Activated T-cell treated with anti-CD3 and anti-CD28 coated beads, Interleukin-2, amount 50 U/mL, for 4 hours (primary cell): ENCODE results near the gene TTC12. TPM values are rescaled to one million over a fixed set of nuclear protein-coding genes. Genes with fewer than 3 reads are reported as not detected.

Experiments used
- ATAC-seq, 2 donors: fragments of 200-7000 bp; cut with Tn5 transposase; one replicate each; pipeline ENCODE4 v1.10.0; 2021
- DNase-seq: peaks from one replicate; pipeline ENCODE4 v3.0.0-alpha.2; 2020
- H3K27me3 Mint-ChIP-seq: one replicate; pipeline ENCODE4 v1.8.0; 2021; ENCODE audit warnings: low read depth, mixed read lengths
- H3K36me3 Mint-ChIP-seq: one replicate; pipeline ENCODE4 v1.8.0; 2022; ENCODE audit warnings: mixed read lengths; ENCODE audit not compliant: insufficient read depth
- H3K4me1 Mint-ChIP-seq: one replicate; pipeline ENCODE4 v1.8.0; 2021; ENCODE audit warnings: low read depth, mixed read lengths
- H3K4me3 Mint-ChIP-seq: one replicate; pipeline ENCODE4 v1.8.0; 2021; ENCODE audit warnings: mild to moderate bottlenecking, moderate library complexity, mixed read lengths
- H3K9me3 Mint-ChIP-seq: one replicate; pipeline ENCODE4 v1.8.0; 2021; ENCODE audit warnings: mixed read lengths
- total RNA-seq, 3 donors: library from RNA; stranded (reverse); gene quantifications; one replicate each; pipeline ENCODE4 v1.2.1, GENCODE V29; 2021

TTC12 gene
- total RNA-seq, 3 donors from 2014 or later: 4.0 to 11.0 (median 7.5) TPM

DNA sequence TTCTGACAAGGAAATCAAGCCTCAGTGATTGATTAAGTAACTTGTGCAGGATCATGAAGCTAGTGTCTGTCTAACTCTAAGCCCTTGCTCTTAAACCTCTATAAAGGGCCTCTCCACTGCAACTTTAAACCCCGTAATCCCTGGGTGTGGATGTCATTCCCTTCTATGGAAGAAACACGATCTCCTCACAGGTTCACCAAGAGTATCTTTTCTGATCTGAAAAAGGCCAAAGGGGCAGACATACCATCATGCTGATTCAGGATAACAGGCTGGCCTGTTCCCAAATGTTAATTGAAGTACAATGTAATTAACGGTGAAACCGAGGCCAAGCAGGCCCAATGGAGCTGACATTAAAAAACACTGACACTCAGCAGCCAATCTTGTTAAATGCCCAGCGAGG is 17.1 kb downstream of the TTC12 start:
- Mint-ChIP-seq H3K4me1 (no peaks in the 10 kb centered on the region), H3K36me3 (peaks cover 50% of the 10 kb centered on the region), H3K27me3 (no peaks in the 10 kb centered on the region), H3K9me3 (no peaks in the 10 kb centered on the region), H3K4me3 (no peak overlapping the region)
- DNase-seq (no peak), ATAC-seq (no peak)

DNA sequence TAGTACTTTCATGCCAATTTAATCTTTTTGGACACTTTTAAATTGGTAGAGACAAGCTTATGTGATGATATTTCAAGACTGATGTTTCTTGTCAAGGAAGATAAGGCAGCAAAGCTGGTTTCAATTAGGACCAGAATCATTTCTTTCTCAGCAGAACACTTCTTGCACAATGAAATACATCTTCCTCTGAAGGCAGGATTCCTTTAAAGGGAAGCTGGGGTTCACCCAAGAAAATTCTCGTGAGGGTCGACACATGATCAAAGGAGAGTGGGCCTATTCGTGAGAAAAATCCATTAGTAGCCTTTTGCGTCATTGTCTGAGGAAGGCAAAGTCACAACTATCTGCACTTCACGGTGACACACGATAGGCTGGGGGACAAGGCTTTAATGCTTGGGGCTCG is 17.6 kb downstream of the TTC12 start:
- H3K36me3 Mint-ChIP-seq: peaks cover 52% of the 10 kb centered on the region
- no peaks in the 10 kb centered on the region for H3K9me3 Mint-ChIP-seq
- no peaks in the 10 kb centered on the region for H3K4me1 Mint-ChIP-seq
- H3K27me3 Mint-ChIP-seq: no peaks in the 10 kb centered on the region
- DNase-seq (no peak), ATAC-seq (no peak)
- H3K4me3 Mint-ChIP-seq: no peak overlapping the region

DNA sequence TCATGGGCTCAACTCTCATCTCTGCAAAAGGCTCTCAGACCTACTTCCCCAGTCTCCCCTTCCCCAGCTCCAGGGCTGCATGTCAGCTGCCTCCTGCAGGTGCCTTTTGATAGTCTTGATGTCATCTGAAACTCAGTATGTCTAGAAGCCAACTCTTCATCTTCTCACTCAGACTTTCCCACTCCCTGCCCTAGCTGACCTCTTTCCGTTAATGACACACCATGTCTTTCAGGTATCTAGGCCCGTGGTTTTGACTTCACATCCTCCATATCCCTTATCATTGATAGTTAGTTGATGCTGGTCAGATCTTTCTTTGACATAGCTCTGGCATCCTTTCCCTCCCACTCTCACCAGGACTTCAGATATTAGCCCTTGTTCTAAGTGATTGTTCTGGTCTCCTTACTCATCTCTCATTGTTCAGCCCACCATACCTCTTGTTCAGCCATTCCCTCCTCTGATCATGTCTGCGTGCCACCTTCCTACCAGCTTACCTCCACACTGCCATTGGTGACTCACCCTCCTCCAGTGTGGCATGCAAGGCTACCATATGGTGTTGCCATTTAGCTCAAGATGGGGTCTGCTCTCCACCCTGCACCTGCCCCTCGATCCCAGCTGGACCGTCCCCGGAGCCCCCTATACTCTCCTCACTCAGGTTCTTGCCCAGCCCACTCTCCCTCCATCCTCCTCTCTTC is 18.4 kb downstream of the TTC12 start:
- Mint-ChIP-seq H3K4me3 (no peak overlapping the region), H3K4me1 (no peaks in the 10 kb centered on the region), H3K27me3 (no peaks in the 10 kb centered on the region), H3K36me3 (peaks cover 53% of the 10 kb centered on the region), H3K9me3 (no peaks in the 10 kb centered on the region)
- ATAC-seq (no peak), DNase-seq (no peak)

DNA sequence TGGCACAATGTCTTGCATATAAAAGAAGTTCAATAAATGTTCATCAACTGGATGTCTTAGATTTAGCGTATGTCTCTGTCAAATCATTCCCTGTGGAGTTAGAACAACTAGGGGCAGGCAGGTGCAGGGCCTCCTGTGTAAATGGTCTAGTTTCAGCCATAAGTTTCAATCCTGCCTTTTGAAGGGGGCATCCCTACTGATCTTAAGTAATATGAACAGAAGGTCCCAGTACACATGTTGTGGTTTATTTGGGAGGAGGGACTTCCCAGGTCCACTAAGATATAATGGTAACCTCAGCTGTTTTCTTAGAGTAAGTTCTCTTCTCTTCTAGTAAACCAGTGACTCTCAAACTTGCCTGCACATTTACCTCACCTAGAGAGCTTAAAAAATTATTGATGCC is 19.8 kb downstream of the TTC12 start:
- no peaks in the 10 kb centered on the region for H3K4me1 Mint-ChIP-seq
- peaks cover 52% of the 10 kb centered on the region for H3K36me3 Mint-ChIP-seq
- DNase-seq (no peak), ATAC-seq (no peak)
- H3K4me3 Mint-ChIP-seq: no peak overlapping the region
- H3K9me3 Mint-ChIP-seq: no peaks in the 10 kb centered on the region
- no peaks in the 10 kb centered on the region for H3K27me3 Mint-ChIP-seq

DNA sequence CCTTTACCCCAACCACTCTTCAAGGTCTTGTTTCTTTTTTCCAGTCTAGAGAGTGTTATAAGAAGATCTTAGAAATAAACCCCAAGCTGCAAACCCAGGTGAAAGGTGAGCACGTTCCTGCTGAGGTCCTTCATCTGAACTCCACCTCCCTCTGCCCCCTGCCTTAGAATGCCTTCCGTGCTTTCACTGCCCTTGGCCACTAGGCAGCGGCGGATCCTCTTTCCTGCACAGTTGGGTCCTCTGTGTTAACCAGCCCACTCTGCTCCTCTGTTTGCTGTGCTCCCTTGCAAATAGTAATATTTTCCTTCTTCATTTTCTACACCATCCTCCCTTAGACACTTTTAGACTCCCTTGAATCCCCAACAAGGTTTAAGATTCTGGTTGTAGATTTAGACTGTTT is 24.3 kb downstream of the TTC12 start:
- no peak overlapping the region for H3K4me3 Mint-ChIP-seq
- no peaks in the 10 kb centered on the region for H3K4me1 Mint-ChIP-seq
- peaks cover 66% of the 10 kb centered on the region for H3K36me3 Mint-ChIP-seq
- DNase-seq (no peak), ATAC-seq (no peak)
- H3K27me3 Mint-ChIP-seq: no peaks in the 10 kb centered on the region
- no peaks in the 10 kb centered on the region for H3K9me3 Mint-ChIP-seq

DNA sequence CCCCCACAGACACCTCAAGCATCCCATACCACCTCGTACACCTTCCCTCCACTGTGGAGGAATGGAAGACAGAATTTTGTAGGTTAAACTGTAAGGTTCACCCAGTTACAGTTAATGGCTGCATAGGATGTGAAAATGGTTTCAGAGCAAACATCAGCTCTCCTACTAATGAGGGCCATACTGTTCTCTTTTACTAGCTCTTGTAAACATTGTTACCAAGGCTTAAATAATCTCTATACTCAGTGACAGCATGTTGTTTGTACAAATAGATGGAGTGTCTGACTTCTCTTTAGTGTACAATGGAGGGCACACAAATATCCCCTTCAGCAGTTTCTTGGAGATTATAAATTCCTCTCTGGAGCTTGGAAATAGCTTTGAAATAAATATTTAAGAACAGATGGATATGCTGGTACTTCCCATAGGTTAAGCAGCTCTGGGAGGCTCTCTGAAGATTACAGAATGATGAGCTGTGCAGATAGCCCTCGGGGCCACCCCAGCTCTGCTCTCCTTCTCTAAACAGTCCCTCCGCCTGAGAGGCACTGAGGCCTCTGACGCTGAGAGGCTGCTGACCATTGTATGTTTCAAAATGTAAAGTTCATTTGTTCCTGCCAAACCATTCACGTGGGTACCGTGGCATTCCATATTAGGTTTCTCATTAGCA is 25.7 kb downstream of the TTC12 start:
- Mint-ChIP-seq H3K4me3 (no peak overlapping the region), H3K27me3 (no peaks in the 10 kb centered on the region), H3K4me1 (no peaks in the 10 kb centered on the region), H3K36me3 (peaks cover 69% of the 10 kb centered on the region), H3K9me3 (no peaks in the 10 kb centered on the region)
- ATAC-seq: no peak
- DNase-seq: no peak

DNA sequence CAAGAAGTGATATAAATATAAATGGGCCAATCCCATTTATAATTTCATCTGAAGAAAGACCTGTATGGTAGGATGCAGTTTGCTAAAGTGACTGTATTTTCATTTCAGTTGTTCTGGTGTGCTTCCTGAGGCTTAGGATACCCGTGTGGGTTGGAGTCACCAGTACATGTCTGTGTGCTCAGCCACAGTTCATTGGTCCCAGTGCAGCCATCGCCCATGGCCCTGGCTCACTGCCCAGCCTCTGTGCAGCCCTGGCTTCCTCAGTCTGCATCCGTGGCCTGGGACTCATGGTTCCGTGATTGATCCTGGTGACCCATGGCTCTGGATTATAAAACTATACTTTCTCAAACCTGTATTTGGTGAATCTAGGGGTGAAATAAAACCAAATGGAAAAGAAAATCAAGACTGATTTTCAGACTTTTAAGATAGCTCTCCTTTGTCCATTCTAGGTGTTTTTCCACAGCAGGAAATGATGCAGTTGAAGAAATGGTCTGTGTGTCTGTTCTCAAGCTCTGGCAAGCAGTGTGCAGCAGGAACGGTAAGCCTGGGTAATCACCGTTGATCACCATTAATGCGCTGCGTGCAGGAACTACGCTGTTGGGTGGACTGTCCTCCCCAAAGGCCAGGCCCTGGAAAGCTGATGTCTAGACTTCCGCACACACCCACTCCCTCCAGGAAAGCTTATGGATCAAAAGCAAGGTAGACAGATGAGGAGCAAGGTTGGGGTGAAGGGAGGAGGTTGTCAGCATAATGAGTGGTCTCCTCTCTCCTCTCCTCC is 27.2 kb downstream of the TTC12 start:
- DNase-seq (no peak), ATAC-seq (no peak)
- H3K4me1 Mint-ChIP-seq: no peaks in the 10 kb centered on the region
- H3K4me3 Mint-ChIP-seq: no peak overlapping the region
- peaks cover 60% of the 10 kb centered on the region for H3K36me3 Mint-ChIP-seq
- H3K27me3 Mint-ChIP-seq: no peaks in the 10 kb centered on the region
- H3K9me3 Mint-ChIP-seq: no peaks in the 10 kb centered on the region

DNA sequence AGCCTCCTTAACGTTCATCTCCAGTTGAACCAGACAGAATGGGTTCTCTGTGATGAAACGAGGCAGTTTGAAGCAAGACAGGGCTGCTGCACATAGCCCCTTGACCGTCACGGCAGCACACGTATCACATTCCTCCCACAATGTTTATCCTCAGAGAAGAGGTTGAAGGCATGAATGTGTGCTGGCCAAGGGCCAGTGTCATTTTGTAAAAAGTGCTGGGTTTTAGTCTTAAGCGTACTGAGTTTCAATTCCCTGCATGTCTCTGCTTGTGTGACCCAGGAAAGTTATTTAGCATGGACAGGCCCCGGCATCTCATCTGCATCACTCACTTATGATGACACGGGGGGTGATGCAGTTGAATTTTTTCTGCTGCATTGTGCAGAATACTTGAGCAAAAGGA is 31.6 kb downstream of the TTC12 start:
- H3K36me3 Mint-ChIP-seq: peaks cover 50% of the 10 kb centered on the region
- no peaks in the 10 kb centered on the region for H3K4me1 Mint-ChIP-seq
- no peaks in the 10 kb centered on the region for H3K9me3 Mint-ChIP-seq
- DNase-seq (no peak), ATAC-seq (no peak)
- H3K4me3 Mint-ChIP-seq: no peak overlapping the region
- no peaks in the 10 kb centered on the region for H3K27me3 Mint-ChIP-seq

DNA sequence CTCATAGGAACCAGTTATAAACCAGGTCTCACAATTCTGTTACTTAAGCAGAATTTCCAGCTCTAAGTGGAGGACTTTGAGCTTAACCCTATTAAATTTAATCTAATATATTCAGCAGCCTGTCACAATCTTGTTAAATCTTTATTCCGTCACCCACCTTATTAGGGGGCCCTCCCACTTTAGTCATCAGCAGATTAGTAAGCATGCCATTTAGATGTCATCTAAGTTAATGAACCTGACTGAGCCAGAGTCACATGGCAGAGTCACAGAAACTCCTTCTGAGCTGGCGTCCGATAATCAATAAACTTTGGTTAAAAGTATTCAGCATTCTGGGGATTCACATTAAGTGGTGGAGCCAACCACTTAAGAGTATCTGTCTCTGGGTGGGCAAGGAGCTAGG is 35.1 kb downstream of the TTC12 start:
- DNase-seq (no peak), ATAC-seq (no peak)
- Mint-ChIP-seq H3K4me1 (no peaks in the 10 kb centered on the region), H3K27me3 (no peaks in the 10 kb centered on the region), H3K4me3 (no peak overlapping the region), H3K36me3 (peaks cover 55% of the 10 kb centered on the region), H3K9me3 (peaks cover 7% of the 10 kb centered on the region)

DNA sequence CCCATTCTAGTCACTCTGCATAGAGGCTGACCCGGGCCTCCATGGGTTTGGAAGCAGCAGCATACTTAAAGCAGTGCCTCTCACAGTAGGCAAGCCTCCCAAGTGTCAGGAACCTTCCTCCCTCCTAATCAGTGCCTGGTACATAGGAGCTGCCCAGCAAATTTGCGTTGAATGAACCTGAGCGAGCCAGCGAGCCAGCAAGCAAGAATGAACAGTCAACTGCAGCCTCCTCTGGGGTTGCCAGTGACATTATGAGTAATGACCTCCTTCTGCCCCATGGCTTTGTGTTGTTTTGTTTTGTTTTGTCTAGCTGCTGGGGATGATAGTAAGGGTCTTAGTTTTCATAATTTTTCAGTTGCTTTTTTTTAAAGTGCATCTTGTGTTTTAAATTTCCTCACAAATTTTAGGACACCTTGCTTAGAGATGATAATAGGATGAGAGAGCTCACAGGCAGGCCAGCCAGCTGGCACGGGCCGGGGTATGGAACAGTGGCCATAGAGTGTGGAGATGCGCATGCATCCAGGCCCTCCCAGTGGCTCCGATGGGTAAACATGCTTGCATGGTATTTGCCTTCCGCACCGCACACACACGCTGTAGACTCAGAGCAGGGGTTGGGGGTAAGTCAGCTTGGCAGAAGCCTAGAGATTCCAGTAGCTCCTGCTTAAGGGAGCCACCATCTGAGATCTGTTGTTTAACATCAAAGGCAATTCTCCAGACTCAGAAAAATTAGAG is 36.1 kb downstream of the TTC12 start:
- no peak for ATAC-seq
- H3K4me1 Mint-ChIP-seq: no peaks in the 10 kb centered on the region
- no peak for DNase-seq
- peaks cover 16% of the 10 kb centered on the region for H3K9me3 Mint-ChIP-seq
- H3K36me3 Mint-ChIP-seq: peaks cover 61% of the 10 kb centered on the region
- H3K27me3 Mint-ChIP-seq: no peaks in the 10 kb centered on the region
- H3K4me3 Mint-ChIP-seq: no peak overlapping the region

DNA sequence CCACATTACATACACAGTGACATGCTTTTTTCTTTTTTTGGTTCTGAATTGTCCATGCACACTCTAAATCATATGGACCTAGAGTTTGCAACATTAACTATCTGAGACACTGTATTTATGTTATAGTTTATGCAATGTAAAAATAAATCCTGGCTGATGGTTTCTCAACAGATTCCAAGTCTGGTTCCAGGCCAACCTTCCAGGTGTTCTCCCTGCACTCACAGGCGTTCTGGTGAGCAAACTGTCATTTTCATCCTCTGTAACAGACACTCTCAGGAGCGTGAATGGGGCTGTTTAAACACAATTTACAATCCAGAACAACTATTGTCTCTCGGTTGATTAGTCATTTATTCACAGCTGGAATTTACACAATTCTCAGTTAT is 36.7 kb downstream of the TTC12 start:
- DNase-seq: no peak
- Mint-ChIP-seq H3K4me1 (no peaks in the 10 kb centered on the region), H3K9me3 (peaks cover 21% of the 10 kb centered on the region), H3K36me3 (peaks cover 65% of the 10 kb centered on the region), H3K27me3 (no peaks in the 10 kb centered on the region), H3K4me3 (no peak overlapping the region)
- no peak for ATAC-seq

DNA sequence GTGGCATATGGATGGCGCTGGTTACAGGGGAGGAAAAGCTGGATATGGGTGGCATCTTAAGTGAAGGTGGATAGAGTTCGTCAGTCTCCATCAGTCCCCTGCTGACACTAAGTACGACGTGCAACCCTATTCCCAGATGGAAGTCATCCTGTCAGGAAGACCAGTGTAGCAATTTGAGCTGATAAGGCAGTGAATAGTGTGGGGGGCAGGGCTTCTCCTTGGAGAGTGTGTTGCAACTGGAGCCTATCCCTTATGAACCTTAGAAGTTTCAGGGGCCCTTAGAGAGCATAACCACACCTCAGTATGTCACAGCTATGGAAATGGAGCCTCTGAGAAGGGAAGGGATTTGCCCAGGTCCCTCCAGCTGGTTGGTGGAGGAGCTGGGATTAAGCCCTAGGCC is 37.1 kb downstream of the TTC12 start:
- ATAC-seq (no peak), DNase-seq (no peak)
- H3K4me3 Mint-ChIP-seq: no peak overlapping the region
- peaks cover 69% of the 10 kb centered on the region for H3K36me3 Mint-ChIP-seq
- H3K27me3 Mint-ChIP-seq: no peaks in the 10 kb centered on the region
- H3K4me1 Mint-ChIP-seq: no peaks in the 10 kb centered on the region
- peaks cover 25% of the 10 kb centered on the region for H3K9me3 Mint-ChIP-seq

DNA sequence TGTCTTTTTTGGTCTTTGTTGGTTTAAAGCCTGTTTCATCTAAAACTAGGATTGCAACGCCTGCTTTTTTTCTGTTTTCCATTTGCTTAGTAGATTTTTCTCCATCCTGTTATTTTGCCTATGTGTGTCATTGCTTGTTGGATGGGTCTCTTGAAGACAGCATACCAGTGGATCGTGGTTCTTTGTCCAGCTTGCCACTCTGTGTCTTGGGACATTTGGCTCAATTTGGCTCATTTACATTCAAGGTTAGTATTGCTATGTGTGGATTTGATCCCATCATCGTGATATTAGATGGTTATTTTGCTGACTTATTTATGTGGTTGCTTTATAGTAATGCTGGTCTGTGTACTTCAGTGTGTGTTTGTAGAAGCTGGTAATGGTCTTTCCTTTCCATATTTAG is 41.8 kb downstream of the TTC12 start:
- H3K36me3 Mint-ChIP-seq: peaks cover 83% of the 10 kb centered on the region
- H3K27me3 Mint-ChIP-seq: no peaks in the 10 kb centered on the region
- no peak for ATAC-seq
- no peak overlapping the region for H3K4me3 Mint-ChIP-seq
- no peak for DNase-seq
- peaks cover 29% of the 10 kb centered on the region for H3K9me3 Mint-ChIP-seq
- no peaks in the 10 kb centered on the region for H3K4me1 Mint-ChIP-seq

DNA sequence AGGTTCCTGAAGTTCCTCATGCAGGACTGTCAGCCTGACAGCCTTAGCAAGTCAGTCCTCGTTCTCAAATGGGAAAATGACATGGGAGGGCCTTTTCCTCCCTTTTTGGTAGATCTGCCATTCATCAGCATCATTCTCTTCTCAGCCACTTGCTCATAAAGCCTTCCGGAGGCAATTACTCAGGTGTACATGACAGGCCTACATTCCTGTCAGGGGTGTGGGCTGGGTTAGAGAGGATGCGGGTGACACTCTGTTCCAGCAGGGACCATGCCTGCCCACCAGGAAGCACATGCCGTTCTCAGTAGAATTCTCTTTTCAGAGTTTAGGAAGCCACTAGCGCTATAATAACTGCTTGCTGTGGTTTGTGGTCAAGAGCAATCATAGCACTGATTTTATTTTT is 49.0 kb downstream of the TTC12 start:
- peak in 1 of 2 donors; percentile 14 for ATAC-seq
- Mint-ChIP-seq H3K9me3 (no peaks in the 10 kb centered on the region), H3K4me1 (peaks cover 15% of the 10 kb centered on the region), H3K36me3 (peaks cover 39% of the 10 kb centered on the region), H3K4me3 (no peak overlapping the region), H3K27me3 (no peaks in the 10 kb centered on the region)
- DNase-seq: no peak
